Activated CD4-positive, alpha-beta T cell treated with anti-CD3 and anti-CD28 coated beads, Interleukin-2, Interleukin-6, amounts not matched to agents 100 ng/mL and 50 ng/mL, durations not matched to agents 16 hours and 8 hours (primary cell): ENCODE measurements around the gene LRRFIP2.
"Not testable (repeated sequence)": the region's sequence is repeated elsewhere in the genome, so short reads cannot be mapped to it uniquely, and the experiment has no call there.

Experiments
- DNase-seq: peaks from one replicate; pipeline ENCODE4 v3.0.0-alpha.2; 2020

LRRFIP2 gene

GRCh38 chr3:37174532-37175126, at the start of gene LRRFIP2:
LRRFIP2 (minus strand) TSS chr3:37174582; CDS start chr3:37148983, 25,599 bp downstream.
- peak; percentile 81 for DNase-seq

- no peak for DNase-seq
Observed at GRCh38 chr3:37223576-37223975, 49.2 kb upstream of the LRRFIP2 start.

GRCh38 chr3:37223141-37223558, 48.8 kb upstream of the LRRFIP2 start:
- peak; percentile 12 for DNase-seq

- not testable (repeated sequence) for DNase-seq
Observed at GRCh38 chr3:37222542-37222941, 48.2 kb upstream of the LRRFIP2 start.

- no peak for DNase-seq
Observed at GRCh38 chr3:37221407-37221806, 47.0 kb upstream of the LRRFIP2 start.

- DNase-seq: no peak
Observed at GRCh38 chr3:37219266-37219665, 44.9 kb upstream of the LRRFIP2 start.

GRCh38 chr3:37218206-37218605, 43.8 kb upstream of the LRRFIP2 start:
- DNase-seq: no peak

- no peak for DNase-seq
Observed at GRCh38 chr3:37217098-37217849, 42.9 kb upstream of the LRRFIP2 start.

GRCh38 chr3:37216597-37217097, 42.3 kb upstream of the LRRFIP2 start:
- DNase-seq: no peak

- DNase-seq: no peak
Observed at GRCh38 chr3:37214076-37214475, 39.7 kb upstream of the LRRFIP2 start.

GRCh38 chr3:37210230-37210629, 35.8 kb upstream of the LRRFIP2 start:
- no peak for DNase-seq

GRCh38 chr3:37208576-37208975, 34.2 kb upstream of the LRRFIP2 start:
- not testable (repeated sequence) for DNase-seq

- not testable (repeated sequence) for DNase-seq
Observed at GRCh38 chr3:37208008-37208407, 33.6 kb upstream of the LRRFIP2 start.

GRCh38 chr3:37206041-37206440, 31.7 kb upstream of the LRRFIP2 start:
- DNase-seq: not testable (repeated sequence)

GRCh38 chr3:37204314-37204713, 29.9 kb upstream of the LRRFIP2 start:
- no peak for DNase-seq

GRCh38 chr3:37202035-37202434, 27.7 kb upstream of the LRRFIP2 start:
- DNase-seq: no peak

- DNase-seq: no peak
Observed at GRCh38 chr3:37200141-37200540, 25.8 kb upstream of the LRRFIP2 start.

GRCh38 chr3:37198996-37199395, 24.6 kb upstream of the LRRFIP2 start:
- no peak for DNase-seq

- no peak for DNase-seq
Observed at GRCh38 chr3:37198547-37198946, 24.2 kb upstream of the LRRFIP2 start.

GRCh38 chr3:37197810-37198371, 23.5 kb upstream of the LRRFIP2 start:
- no peak for DNase-seq

GRCh38 chr3:37194533-37194932, 20.2 kb upstream of the LRRFIP2 start:
- DNase-seq: no peak

GRCh38 chr3:37190667-37191066, 16.3 kb upstream of the LRRFIP2 start:
- DNase-seq: no peak

- no peak for DNase-seq
Observed at GRCh38 chr3:37189109-37189508, 14.7 kb upstream of the LRRFIP2 start.

GRCh38 chr3:37183976-37184375, 9.6 kb upstream of the LRRFIP2 start:
- DNase-seq: no peak
